ENCODE data around the gene NPC1L1. TPM values are rescaled to one million over a fixed set of nuclear protein-coding genes. Genes with fewer than 3 reads are reported as not detected.

NPC1L1 gene
- total RNA-seq, 1 experiment from 2014 or later: 0.28 TPM

DNA sequence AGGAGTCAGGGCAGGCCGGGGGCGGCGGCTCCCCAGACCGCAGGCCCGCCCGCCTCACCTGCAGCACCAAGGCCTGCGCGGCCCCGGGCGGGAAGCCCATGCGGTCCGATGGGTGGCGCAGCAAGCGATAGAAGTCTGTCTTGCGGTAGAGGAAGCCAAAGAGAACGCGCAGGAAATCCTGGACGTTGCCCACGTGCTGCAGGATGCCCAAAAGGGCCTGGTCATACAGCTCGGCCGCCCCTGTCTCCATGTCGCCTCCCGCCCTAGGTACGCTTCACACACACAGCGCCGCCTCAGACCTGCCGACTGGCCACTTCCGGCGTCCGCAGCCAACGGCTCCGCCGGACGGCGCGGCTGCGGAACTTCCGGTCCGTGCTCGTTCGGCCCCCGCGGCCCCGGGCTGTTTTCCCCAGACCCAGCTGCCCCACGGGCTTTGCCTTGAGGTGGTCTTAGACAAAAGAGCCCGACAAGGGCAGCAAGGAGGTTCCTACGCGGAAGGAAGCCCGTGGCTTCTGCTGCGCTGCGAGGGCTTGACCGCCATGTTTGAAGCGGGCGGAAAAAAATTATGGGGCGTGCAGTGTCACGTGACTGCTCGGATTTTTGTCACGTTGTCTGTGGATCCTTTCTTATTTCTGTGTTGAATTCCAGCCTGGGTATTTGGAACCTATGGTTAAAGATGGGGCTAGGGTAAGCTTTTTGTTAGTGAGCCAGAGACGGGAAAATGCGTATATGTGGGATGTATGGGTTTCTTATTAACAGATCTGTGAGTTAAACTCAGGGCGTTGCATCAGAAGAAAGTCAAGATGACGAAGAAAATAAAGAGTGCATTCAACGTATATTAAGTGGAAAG is 50.6 kb downstream of the NPC1L1 start, which contains the start of gene NUDCD3:
Gene NUDCD3, minus strand, starts transcription at position 308 of the 850 bp plus-strand sequence. Its CDS starts 58 bp downstream, at position 250.
- peak; percentile 74 to 89 for DNase-seq
- Histone ChIP-seq H3K27me3 (ENCODE audit: insufficient read depth, low read depth) (no peaks in the 10 kb centered on the region), H2AFZ (peak within 1 kb of the TSS; percentile 98), H3K4me2 (peak within 1 kb of the TSS; percentile 81), H3K79me2 (ENCODE audit: low read depth) (peaks cover 47% of the 10 kb centered on the region), H3K4me1 (replicated peaks; ENCODE audit: insufficient read depth) (peaks cover 27% of the 10 kb centered on the region), H3F3A (ENCODE audit: insufficient read depth, low read depth) (no peaks in the 10 kb centered on the region; the same call in none of the 2 replicates), H4K20me1 (ENCODE audit: insufficient read depth) (peaks cover 38% of the 10 kb centered on the region), H3K9me3 (ENCODE audit: insufficient read depth, low read depth) (no peaks in the 10 kb centered on the region), H3K27ac (peak within 1 kb of the TSS; percentile 92), H3K36me3 (ENCODE audit: low read depth) (peaks cover 8% of the 10 kb centered on the region; the same call in 1 of the 2 replicates), H3K4me3 (peak within 1 kb of the TSS; percentile 86), H3K9me2 (ENCODE audit: insufficient read depth) (no peaks in the 10 kb centered on the region)
- intact Hi-C loops (cut with micrococcal nuclease; ENCODE audit: unreplicated experiment): loop anchor here (1.0 kb wide), 2 partner anchors 75 to 358 kb away; partner anchors contain the start of gene H2AZ2
- CTCF ChIA-PET: interaction anchor here (1.4 to 2.1 kb wide), 2 partner anchors 44 to 74 kb away, joined by 6 to 7 read pairs; no protein-coding TSS in a partner anchor
- POLR2A ChIA-PET (ENCODE audit: unreplicated experiment): interaction anchor here (0.5 to 0.6 kb wide), 2 partner anchors 56 to 621 kb away, joined by 4 to 6 read pairs; partner anchors contain the start of gene MRPS24
- no peak for TF ChIP-seq EZH2 (IDR thresholded peaks at IDR 0.05; ENCODE audit: low read depth)
- TF ChIP-seq, protein P1, sequence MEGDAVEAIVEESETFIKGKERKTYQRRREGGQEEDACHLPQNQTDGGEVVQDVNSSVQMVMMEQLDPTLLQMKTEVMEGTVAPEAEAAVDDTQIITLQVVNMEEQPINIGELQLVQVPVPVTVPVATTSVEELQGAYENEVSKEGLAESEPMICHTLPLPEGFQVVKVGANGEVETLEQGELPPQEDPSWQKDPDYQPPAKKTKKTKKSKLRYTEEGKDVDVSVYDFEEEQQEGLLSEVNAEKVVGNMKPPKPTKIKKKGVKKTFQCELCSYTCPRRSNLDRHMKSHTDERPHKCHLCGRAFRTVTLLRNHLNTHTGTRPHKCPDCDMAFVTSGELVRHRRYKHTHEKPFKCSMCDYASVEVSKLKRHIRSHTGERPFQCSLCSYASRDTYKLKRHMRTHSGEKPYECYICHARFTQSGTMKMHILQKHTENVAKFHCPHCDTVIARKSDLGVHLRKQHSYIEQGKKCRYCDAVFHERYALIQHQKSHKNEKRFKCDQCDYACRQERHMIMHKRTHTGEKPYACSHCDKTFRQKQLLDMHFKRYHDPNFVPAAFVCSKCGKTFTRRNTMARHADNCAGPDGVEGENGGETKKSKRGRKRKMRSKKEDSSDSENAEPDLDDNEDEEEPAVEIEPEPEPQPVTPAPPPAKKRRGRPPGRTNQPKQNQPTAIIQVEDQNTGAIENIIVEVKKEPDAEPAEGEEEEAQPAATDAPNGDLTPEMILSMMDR (conservative IDR thresholded peaks at IDR 0.05): peak; percentile 38; the same call in 1 of the 2 replicates
- BruUV-seq (replicated peaks): TSS peak; percentile 89

DNA sequence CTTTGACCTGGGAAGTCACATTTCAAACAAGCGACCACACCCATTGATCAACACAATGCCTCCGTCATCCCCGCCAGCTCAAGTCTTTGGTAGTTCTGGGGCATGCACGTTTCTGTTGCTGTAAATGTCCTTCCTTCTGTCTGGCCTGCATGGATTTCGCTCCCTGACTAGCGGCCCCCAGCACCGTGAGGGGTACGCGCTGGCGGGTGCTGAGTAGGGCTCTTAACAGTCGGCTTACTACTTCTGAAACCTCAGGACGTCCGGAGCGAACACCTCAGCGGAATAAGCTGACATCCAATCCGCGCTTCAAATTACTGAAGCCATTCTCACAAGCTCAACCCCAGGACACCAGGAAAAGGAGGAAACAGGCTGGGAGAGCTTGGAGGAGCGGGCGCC is 51.2 kb downstream of the NPC1L1 start:
- intact Hi-C loops (cut with micrococcal nuclease; ENCODE audit: unreplicated experiment): loop anchor here (1.0 kb wide), 2 partner anchors 75 to 358 kb away; partner anchors contain the start of gene H2AZ2
- CTCF ChIA-PET: interaction anchor here (0.5 to 2.1 kb wide), 4 partner anchors 16 to 560 kb away, joined by 3 to 7 read pairs (median 6); no protein-coding TSS in a partner anchor
- Histone ChIP-seq H3K4me3 (peak overlapping the region; percentile 86), H3K9me2 (ENCODE audit: insufficient read depth) (no peaks in the 10 kb centered on the region), H3K27ac (peak overlapping the region; percentile 92), H2AFZ (peak overlapping the region; percentile 98), H4K20me1 (ENCODE audit: insufficient read depth) (peaks cover 38% of the 10 kb centered on the region), H3F3A (ENCODE audit: insufficient read depth, low read depth) (no peaks in the 10 kb centered on the region; the same call in none of the 2 replicates), H3K36me3 (ENCODE audit: low read depth) (peaks cover 14% of the 10 kb centered on the region; the same call in 1 of the 2 replicates), H3K9me3 (ENCODE audit: insufficient read depth, low read depth) (no peaks in the 10 kb centered on the region), H3K4me2 (peak overlapping the region; percentile 81), H3K79me2 (ENCODE audit: low read depth) (peaks cover 53% of the 10 kb centered on the region), H3K4me1 (replicated peaks; ENCODE audit: insufficient read depth) (peaks cover 27% of the 10 kb centered on the region), H3K27me3 (ENCODE audit: insufficient read depth, low read depth) (no peaks in the 10 kb centered on the region)
- BruUV-seq (replicated peaks): TSS peak; percentile 71
- peak in 1 of 2 experiments; percentile 54 for DNase-seq
- POLR2A ChIA-PET (ENCODE audit: unreplicated experiment): interaction anchor here (0.6 to 0.7 kb wide), 3 partner anchors 84 to 789 kb away, joined by 3 to 14 read pairs (median 6); partner anchors contain the start of genes DDX56 and H2AZ2
- TF ChIP-seq EZH2 (IDR thresholded peaks at IDR 0.05; ENCODE audit: low read depth): no peak
- TF ChIP-seq, protein P1 (conservative IDR thresholded peaks at IDR 0.05): no peak

DNA sequence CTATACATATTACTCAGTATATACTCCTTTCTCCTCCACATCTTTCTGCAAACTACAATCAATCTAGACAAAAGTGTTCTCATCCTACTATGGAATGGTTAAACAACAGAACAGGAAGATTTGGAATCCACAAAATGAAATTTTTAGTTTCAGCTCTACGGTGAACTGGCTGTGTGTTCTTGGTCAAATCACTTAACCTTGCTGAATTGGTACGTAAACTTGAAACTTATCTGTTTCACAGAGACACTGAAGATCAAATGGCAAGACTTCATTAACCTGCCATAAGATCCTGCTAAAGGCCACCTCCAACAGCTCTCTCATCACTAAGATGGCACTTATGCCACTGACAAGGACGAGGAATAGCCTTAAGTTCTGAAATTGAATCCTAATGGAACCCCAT is 52.2 kb downstream of the NPC1L1 start:
- Histone ChIP-seq H3K4me3 (peak overlapping the region; percentile 86), H3K36me3 (ENCODE audit: low read depth) (peaks cover 24% of the 10 kb centered on the region), H3K9me3 (ENCODE audit: insufficient read depth, low read depth) (no peaks in the 10 kb centered on the region), H2AFZ (no peak overlapping the region), H3K79me2 (ENCODE audit: low read depth) (peaks cover 63% of the 10 kb centered on the region), H4K20me1 (ENCODE audit: insufficient read depth) (peaks cover 38% of the 10 kb centered on the region), H3K4me1 (replicated peaks; ENCODE audit: insufficient read depth) (peaks cover 27% of the 10 kb centered on the region), H3K27ac (no peak overlapping the region), H3K9me2 (ENCODE audit: insufficient read depth) (no peaks in the 10 kb centered on the region), H3F3A (ENCODE audit: insufficient read depth, low read depth) (no peaks in the 10 kb centered on the region; the same call in none of the 2 replicates), H3K27me3 (ENCODE audit: insufficient read depth, low read depth) (no peaks in the 10 kb centered on the region), H3K4me2 (peak overlapping the region; percentile 81)
- DNase-seq: no peak
- ChIA-PET POLR2A (ENCODE audit: unreplicated experiment) (no interaction called here), CTCF (interaction anchor here (0.6 kb wide), 1 partner anchor 280 kb away, joined by 3 read pairs; no protein-coding TSS in a partner anchor)
- no TSS peak for BruUV-seq (replicated peaks)
- intact Hi-C loops (cut with micrococcal nuclease; ENCODE audit: unreplicated experiment): no loop called here
- TF ChIP-seq, protein P1 (conservative IDR thresholded peaks at IDR 0.05): no peak
- TF ChIP-seq EZH2 (IDR thresholded peaks at IDR 0.05; ENCODE audit: low read depth): no peak
